H1 (cell line): ENCODE data around the gene XAB2. TPM values are rescaled to one million over a fixed set of nuclear protein-coding genes. Genes with fewer than 3 reads are reported as not detected.

ENCODE experiments used
- CHD7 ChIP-seq: fragments of 300-600 bp; sonication (generic); IDR thresholded peaks from 2 replicates; pipeline ENCODE4 v1.7.1; 2012; ENCODE audit warnings: low read length, moderate library complexity, mild to moderate bottlenecking, inconsistent platforms; ENCODE audit not compliant: insufficient replicate concordance
- SIRT6 ChIP-seq: IDR thresholded peaks from one replicate; pipeline ENCODE4 v1.7.1; 2012; ENCODE audit warnings: low read length, inconsistent platforms
- polyA plus RNA-seq, 7 experiments: library from polyadenylated mRNA; depleted of rRNA in 3 of 7; stranded (reverse) in 5 of 7; unstranded in 2 of 7; fragments of >200 nt in 5 of 7; fragments of 200-250 nt in 2 of 7; gene quantifications; 1 replicate in 5 of 7; 2 replicates in 1 of 7; 4 replicates in 1 of 7; pipeline versions ENCODE4 v1.2.1 to v1.2.3, GENCODE V29; 2011 to 2013; ENCODE audit warnings: missing spikeins in 2 of 7, mixed read lengths in 2 of 7
- total RNA-seq: library from RNA; stranded (reverse); fragmentation: NEBNext Ultra II Directional; extraction: Animal tissue kit (Norgen Biotek cat#: 25700); gene quantifications from 2 replicates; pipeline ENCODE4 v1.2.1, GENCODE V29; 2021

The XAB2 gene
- total and polyA plus RNA-seq, 2 of the 8 experiments (the other 6 are each of a cell fraction or from before 2014, with no cell fraction given), result 48.2 to 49.4 TPM

GRCh38 chr19:7612282-7613274 is 16.8 kb downstream of the XAB2 start (continued):
- TF ChIP-seq CHD7 (no peak), SIRT6 (no peak)
